HG03196 (cell line): Measurements from ENCODE around the gene CIAPIN1.
"Not testable (repeated sequence)": the region's sequence is repeated elsewhere in the genome, so short reads cannot be mapped to it uniquely, and the experiment has no call there.

Experiments used
- ATAC-seq: cut with Tn5 transposase; IDR thresholded peaks from one replicate; pipeline ENCODE4 v1.9.1; 2021; ENCODE audit not compliant: unreplicated experiment

The CIAPIN1 gene

GRCh38 chr16:57407521-57408353 lies 39.4 kb downstream of the CIAPIN1 start:
- ATAC-seq: no peak

GRCh38 chr16:57406881-57407280 lies 40.3 kb downstream of the CIAPIN1 start:
- no peak for ATAC-seq

- ATAC-seq: no peak
Observed at GRCh38 chr16:57405097-57405496, 42.1 kb downstream of the CIAPIN1 start.

- no peak for ATAC-seq
Observed at GRCh38 chr16:57403965-57404817, 43.0 kb downstream of the CIAPIN1 start, which contains the start of gene CCL17. Gene CCL17 (plus strand): TSS chr16:57404767. CDS start chr16:57413933, 9,166 bp downstream.

GRCh38 chr16:57401943-57402640 lies 45.1 kb downstream of the CIAPIN1 start:
- no peak for ATAC-seq

- not testable (repeated sequence) for ATAC-seq
Observed at GRCh38 chr16:57397493-57397892, 49.7 kb downstream of the CIAPIN1 start.

- no peak for ATAC-seq
Observed at GRCh38 chr16:57396786-57397185, 50.4 kb downstream of the CIAPIN1 start.

GRCh38 chr16:57395026-57395425 lies 52.2 kb downstream of the CIAPIN1 start:
- no peak for ATAC-seq

- no peak for ATAC-seq
Observed at GRCh38 chr16:57394444-57394843, 52.7 kb downstream of the CIAPIN1 start.

GRCh38 chr16:57392694-57393093 lies 54.5 kb downstream of the CIAPIN1 start:
- no peak for ATAC-seq

- no peak for ATAC-seq
Observed at GRCh38 chr16:57391708-57392107, 55.5 kb downstream of the CIAPIN1 start.

GRCh38 chr16:57391300-57391699 lies 55.9 kb downstream of the CIAPIN1 start:
- no peak for ATAC-seq

GRCh38 chr16:57390636-57391295 lies 56.4 kb downstream of the CIAPIN1 start:
- no peak for ATAC-seq

- ATAC-seq: no peak
Observed at GRCh38 chr16:57389087-57389468, 58.1 kb downstream of the CIAPIN1 start.

- ATAC-seq: no peak
Observed at GRCh38 chr16:57388359-57389086, 58.7 kb downstream of the CIAPIN1 start.

- ATAC-seq: no peak
Observed at GRCh38 chr16:57387598-57388354, 59.4 kb downstream of the CIAPIN1 start.

- no peak for ATAC-seq
Observed at GRCh38 chr16:57386381-57386951, 60.7 kb downstream of the CIAPIN1 start.

GRCh38 chr16:57385083-57385482 lies 62.1 kb downstream of the CIAPIN1 start:
- no peak for ATAC-seq
